Activated T-cell treated with anti-CD3 and anti-CD28 coated beads, Interleukin-2, amount 50 U/mL, for 48 hours (primary cell): Measurements from ENCODE around the gene TIPARP.
"Not testable (repeated sequence)": the region's sequence is repeated elsewhere in the genome, so short reads cannot be mapped to it uniquely, and the experiment has no call there.

Source experiments
- DNase-seq, 2 experiments: peaks; one replicate each; pipeline ENCODE4 v3.0.0-alpha.2; 2020

TIPARP gene

DNA sequence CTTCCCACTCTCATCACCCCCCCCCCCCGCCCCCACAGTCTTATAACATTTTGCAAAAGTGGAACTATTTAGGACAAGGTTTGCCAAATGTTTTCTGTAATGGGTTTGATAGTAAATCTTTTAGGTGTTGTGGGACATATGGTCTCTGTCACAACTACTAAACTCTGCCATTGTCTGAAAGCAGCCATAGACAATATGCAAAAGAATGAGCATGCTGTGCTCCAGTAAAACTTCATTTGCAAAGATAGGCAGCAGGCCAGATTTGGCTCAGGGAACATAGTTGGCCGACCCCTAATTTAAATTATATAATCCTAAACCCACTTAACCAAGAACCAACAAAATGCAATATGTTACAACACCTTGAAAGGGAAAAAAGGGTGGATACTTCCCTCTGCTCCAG is 46.4 kb downstream of the TIPARP start:
- DNase-seq = no peak

DNA sequence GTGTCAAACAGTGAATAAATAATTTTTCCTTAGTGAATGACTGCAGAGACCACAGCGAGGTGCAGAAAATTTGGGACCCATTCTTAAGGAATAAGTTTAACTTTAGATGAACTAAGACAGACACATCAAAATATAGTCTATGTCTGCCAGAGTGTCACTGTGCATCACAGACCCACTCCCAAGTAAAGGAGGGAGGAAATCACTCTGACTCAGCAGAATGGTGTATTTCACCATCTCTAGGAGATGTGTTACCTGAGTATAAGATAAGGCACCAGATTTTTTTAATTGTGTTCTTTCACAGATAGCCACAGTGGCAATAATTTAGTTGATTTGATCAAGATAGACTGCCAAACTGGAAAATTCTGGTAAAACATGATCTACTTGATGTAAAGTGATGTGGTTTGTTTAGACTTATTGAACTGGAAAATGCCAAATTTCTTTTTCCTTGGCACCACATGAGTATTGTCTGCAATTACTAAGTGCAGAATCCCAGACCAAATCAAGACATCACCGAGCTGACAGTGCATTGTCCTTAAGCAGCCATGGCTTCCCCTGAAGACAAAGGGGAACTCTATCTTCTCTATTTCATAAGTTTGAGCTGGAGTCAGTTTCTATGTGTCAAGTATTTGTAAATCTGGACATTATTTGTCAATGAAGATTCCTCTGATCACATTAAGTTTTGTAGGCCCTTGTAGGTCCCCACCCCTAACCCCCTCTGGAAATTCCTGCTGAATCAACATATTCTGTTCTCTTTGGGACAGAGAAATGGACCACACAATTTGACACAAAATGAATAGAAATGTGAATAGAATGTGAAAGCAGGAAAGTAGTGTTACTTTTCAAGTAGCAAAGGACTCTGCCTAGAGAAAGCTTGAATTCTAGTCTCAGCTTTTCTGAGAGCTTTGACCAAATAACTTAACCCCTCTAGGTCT is 47.6 kb downstream of the TIPARP start:
- no peak for DNase-seq

DNA sequence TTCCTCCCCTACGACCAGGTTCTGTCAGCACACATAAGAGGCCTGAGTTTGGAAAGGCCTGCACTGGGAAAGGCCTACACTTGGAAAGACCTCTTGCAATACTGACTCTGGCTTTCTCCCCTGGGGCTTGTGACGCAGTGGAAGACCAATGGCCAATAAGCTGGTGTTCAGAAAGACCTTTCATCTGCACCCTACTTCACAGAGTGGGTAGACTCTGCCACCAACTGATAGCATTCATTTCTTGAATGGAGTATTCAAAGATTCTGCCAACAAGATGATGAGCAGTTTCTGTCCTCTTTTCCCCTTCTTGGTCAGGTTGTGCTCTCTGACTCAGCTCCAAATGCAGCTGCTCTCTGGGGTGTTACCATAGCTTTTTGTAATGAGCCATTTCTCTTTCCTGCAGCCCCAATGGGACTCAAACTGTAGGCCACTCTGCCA is 48.8 kb downstream of the TIPARP start:
- DNase-seq = no peak

DNA sequence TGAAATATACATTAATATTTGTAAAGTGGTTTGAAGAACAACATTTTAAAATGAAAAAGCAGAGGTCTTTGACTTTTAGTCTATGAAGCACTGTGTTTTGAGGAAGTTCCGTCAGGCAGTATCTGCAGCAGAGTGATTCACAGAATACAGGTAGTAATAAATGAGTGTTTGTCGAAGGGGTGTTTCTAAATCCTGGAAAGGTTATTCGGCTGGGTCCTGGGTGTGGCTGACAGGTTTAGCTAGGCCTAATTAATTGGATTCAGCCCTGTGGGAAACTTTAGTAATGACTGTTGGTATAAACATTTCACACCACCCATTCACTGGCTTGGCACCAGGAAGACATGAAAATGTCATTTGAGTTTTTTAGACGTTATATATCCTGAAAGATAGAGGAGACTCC is 51.3 kb downstream of the TIPARP start:
- DNase-seq = no peak

DNA sequence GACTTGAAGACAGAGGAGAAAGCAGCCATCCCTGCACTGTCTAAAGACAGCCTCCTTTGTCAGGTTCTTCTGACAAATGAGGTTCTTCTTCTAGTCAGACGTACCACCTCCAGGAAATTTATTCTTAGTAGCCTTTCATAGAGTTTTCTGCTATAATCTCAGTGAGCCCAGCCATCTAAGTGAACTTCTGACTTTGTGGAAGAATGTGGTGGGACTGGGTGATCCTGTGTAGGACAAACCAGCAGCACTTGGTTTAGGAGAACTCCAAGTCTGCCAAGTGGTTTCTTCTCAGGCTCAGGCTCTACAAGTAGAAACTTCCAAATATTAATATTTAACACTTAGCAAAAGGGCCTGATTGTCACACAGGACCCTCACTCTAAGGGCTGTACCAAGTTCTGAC is 52.1 kb downstream of the TIPARP start:
- no peak for DNase-seq

DNA sequence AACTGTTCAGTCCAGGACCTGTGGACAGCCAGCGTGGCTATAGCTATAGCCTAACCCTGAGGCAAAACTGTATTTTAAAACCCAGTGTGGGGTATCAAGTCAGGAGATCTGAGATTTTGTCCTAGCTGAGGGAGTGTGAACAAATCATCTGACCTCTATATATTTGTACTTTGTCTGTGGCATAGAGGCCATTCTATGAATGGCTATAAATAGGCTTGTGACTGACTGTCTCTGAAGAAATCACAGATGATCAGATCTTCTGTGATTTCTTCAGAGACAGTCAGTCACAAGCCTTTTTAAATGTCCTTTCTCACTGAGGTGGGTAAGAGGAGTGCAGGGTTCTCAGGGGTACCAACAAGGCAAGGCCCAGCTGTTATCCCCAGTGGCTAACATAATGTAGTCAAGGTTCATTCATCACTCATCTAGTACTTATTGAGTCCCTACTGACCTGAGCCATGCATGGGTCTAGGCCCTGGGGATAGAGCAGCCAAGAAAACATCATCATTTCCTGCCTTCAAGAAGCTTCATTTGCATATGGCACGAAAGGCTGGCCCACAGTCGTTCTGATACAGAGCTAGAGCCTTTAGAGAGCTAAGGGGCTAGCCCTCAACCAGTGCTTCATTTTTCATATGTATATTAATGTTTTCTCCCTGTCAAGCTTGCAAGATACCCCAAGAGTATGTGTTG is 53.3 kb downstream of the TIPARP start:
- DNase-seq = no peak

DNA sequence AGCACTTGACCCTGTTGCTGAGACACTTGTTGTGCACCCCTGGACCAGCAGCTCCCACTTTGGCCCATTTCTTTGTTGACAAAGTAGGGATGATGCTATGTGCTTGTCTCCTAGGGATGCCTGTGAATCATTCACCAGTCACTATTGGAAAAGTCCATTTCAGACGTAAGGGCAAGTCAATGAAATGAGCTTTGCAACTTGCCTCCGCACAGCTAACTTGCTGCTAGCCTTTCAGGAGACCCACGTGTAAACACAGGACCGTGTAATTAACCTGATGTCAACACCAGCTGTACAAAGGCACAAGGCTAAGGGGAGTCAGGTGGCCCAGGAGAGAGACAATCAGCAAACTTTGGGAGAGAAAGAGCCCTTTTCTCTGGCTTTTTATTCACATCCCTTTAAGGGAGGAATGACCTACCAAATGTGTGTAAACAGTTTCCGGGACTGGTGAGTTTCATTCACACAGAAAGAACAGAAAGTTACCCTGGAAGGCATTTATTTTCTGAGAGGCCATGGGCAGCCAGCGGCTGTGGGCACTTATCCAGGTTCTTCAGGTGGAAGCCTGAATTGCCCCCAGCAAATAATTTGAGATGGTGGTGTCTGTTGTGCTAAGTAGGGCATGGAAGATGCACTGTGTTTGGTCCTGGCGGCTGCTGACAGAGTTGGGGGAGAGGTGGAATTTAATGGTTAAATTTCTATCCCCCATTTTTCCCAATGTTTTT is 54.0 kb downstream of the TIPARP start:
- no peak for DNase-seq

DNA sequence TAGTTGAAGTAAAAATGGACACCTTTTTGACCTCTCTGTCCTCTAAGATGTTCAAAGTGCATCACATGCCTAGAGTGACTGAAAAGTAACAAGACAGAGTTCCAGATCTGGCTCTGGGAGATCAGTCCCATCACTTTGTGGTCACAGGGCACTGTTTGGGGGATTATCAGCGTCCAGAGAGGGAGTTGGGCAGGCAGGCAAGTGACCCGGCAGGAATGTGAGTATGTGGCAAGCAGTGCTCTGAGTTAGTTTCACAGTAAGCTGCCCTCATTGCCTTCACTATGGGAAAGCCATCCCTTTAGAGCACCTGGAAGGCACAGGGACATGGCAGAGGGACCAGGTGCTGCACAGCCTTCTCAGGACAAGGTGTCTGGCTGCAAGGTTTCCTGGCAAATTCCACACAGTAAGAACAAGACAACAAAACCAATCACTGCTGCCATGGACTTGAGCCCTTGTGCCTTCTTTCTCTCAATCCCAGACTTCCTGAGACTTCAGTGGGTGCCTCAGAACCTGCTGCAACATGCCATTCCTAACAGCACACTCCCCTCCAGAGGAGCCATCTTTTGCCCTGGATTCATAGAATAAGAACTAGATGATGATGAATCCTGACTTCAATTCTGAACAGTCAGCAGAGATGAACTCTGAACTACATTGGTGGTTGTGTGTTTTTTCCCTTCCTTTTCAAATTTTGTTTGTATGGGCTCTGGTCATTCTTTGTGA is 55.2 kb downstream of the TIPARP start:
- no peak for DNase-seq

DNA sequence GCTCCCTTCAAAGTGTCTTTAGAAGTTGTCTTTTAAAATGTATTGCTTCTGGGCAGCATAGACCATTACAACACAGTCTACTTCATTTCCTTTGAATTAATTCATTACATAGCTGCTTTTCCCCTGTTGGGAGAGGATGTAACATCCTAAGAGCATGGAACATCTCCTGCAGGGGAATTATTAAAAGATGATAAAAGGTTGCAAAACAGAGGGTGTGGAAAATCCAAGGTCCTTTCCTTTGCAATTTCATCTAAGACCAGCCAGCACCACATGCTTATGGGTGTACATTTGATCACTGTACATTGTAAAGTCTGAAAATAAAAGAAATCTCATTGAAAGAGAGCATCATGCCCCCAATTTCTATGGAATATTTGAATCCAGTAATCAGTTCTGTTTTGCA is 57.4 kb downstream of the TIPARP start:
- DNase-seq = no peak

DNA sequence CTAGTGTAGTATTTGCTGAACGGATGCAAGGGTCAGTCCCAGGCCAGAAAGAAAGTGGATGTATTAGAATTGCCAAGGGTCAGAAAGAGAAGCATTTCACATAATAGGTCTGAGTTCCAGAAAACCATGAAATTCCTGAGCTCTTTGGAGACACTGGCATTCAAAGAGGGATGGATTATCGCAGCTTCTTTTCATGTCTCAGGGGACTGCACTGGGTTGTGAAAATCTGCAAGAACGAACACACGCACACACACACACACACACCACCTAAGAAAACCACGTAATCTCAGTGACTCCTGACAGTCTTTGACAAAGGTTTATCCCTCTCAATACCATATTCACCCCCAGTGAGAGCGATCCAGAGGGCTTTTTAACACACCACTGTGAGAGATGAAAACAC is 57.9 kb downstream of the TIPARP start:
- no peak for DNase-seq

DNA sequence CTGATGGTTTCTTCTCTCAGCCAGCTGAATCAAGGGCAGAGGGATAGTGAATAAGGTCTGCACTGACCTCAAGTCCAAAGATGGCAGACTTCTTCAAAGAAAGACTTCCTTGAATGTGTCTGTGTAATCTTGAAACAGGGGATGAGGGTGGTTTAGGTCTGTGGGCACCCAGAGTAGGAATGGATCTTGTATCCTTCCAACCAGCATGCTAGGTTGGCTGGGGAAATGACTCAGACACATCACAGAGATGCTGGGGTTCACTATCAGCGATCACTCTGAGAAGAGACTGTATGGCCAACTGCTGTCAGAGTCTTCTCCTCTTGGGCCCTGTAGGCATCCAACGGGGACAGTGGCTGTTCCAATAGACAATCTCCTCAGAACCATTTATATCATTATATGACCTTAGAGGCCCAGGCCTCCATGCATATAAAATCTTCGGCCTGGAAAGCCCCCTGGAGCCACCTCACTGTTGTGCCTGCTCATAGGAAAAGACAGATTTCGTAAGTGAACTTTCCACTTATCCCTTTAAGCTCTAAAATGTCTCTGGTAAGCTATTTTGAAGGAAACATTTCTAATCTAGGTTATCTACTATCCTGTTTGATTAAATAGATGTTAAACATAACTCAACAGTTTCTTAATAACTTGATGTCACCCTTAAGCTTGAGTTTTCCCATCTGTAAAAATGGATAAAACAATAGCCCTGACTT is 58.5 kb downstream of the TIPARP start:
- DNase-seq = no peak

DNA sequence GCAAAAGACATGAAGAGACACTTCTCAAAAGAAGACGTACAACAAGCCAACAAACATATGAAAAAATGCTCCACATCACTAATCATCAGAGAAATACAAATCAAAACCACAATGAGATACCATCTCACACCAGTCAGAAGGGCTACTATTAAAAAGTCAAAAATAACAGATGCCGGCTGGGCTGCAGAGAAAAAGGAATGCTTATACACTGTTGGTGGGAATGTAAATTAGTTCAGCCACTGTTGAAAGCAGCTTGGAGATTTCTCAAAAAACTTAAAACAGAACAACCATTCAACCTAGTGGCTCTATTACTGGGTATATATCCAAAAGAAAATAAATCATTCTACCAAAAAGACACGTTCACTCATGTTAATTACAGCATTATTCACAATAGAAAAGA is 60.3 kb downstream of the TIPARP start:
- DNase-seq = not testable (repeated sequence)

DNA sequence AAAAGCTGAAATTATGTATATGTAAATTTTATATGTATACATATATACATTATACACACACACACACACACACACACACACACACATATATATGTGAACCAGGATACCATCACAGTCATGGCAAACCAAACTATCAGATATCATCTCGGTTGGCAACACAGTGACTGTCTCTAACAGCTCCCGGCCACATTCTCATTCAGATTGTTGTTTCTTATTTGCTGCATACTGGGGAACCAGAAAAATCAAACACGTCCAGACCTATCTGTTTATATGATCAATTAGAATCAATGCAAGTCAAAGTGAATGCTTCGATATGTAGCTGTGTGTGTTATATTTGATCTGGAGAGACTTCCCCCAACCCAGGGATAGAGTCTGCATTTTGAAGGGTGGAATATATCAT is 61.1 kb downstream of the TIPARP start:
- no peak for DNase-seq

DNA sequence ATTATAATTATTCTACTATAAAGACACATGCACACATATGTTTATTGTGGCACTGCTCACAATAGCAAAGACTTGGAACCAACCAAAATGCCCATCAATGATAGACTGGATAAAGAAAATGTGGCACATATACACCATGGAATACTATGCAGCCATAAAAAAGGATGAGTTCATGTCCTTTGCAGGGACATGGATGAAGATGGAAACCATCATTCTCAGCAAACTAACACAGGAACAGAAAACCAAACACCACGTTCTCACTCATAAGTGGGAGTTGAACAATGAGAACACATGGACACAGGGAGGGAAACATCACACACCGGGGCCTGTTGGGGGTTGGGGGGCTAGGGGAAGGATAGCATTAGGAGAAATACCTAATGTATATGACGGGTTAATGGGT is 62.7 kb downstream of the TIPARP start:
- DNase-seq = not testable (repeated sequence)

DNA sequence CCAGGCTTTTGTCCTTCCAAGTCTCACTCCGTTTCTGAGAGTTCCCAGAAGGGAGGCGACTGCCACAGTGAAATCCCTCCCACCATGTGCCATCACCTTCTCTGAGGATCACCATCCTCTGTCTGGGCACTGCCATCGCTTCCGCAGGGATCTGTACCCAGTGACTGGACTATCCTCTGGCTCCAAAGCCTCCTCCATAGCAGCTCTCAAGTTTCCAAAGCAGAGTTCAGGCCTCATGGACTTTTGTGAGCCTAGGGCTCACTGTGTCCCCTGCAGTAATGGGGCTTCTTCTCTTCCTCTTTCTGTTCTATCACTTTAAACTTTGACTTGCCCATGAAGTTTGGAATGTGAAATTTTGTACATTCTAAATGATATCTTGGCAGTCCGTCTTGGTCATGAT is 63.9 kb downstream of the TIPARP start:
- no peak for DNase-seq

DNA sequence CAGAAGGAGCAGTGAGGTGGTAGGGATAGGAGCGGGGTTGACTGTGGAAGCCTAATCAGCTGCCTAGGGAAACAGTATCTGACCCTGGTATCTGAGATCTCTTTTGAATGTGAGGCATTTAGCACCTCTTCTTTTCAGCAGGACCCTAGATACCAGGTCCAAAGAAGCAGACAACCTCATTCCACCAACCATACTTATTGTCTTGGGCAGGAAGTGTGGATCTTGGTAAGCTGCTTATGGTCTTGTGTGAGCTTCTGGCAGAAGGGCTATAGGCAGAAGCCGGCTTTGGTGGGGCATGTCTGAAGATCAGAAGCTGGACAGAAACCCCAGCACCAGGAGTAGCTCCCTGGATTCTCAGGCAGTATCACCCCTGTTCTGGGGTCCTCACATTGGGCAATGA is 65.6 kb downstream of the TIPARP start:
- no peak for DNase-seq

DNA sequence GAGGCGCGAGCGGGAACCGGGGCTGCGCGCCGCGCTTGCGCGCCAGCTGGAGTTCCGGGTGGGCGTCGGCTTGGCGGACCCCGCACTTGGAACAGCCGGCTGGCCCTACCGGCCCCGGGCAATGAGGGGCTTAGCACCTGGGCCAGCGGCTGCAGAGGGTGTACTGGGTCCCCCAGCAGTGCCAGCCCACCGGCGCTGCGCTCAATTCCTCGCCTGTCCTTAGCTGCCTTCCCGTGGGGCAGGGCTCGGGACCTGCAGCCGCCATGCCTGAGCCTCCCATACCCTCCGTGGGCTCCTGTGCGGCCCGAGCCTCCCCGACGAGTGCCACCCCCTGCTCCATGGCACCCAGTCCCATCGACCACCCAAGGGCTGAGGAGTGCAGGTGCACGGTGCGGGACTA is 66.2 kb downstream of the TIPARP start:
- not testable (repeated sequence) for DNase-seq

DNA sequence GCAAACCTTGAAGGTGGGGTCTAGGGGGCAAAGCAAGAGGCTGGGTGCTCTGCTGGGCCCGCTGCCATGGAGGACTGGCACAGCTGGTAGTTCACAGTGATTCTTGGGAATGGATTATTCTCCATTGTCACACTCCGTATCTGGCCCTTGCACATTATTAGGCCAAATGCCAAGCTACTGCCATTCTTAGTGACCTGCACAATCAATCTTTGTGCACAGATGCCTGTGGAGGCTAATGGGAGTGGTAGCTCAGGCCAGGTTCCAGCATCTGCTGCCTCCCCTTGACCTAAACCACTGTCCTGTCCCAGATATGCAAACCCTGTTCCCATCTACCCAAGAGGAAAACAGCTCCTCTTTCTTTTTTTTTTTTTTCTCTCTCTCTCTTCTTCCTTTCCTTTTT is 67.5 kb downstream of the TIPARP start:
- DNase-seq = no peak

DNA sequence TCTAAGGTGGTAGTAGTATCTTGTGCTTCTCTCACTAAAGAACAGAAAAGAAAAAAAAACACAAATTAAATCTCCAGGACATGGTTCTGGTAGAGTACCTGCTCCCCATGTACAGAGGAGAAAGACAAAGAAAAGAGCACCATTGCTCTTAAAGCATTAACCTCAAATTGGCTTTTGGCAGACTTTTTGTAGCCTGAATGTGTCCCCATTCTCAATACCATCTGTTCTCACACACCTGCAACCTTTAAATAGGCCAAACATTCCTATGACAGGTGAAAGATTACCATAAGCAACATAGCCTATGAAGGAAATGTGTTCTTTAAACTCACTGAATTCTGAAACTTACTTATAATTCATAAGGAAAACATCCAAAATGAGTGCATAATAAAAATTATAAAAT is 68.0 kb downstream of the TIPARP start:
- DNase-seq = no peak

DNA sequence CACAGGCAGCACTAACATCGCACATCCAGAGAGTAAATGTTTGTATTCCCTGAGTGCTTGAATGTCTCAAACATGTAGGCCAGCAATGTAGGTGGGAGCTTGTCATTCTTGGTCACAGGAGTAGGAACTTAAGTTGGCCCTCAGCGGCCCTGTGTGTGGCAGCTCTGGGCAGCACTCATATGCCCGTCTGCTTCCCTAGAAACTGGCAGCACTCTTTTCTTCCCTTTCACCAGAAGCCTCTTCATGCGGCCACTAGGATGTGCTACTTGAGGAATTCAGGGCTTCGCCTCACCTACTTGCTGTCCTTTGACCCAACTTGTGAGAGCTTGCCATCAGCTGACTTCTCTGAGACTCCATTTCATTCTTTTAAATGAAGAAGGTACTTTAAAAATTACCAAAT is 69.5 kb downstream of the TIPARP start:
- DNase-seq = no peak

DNA sequence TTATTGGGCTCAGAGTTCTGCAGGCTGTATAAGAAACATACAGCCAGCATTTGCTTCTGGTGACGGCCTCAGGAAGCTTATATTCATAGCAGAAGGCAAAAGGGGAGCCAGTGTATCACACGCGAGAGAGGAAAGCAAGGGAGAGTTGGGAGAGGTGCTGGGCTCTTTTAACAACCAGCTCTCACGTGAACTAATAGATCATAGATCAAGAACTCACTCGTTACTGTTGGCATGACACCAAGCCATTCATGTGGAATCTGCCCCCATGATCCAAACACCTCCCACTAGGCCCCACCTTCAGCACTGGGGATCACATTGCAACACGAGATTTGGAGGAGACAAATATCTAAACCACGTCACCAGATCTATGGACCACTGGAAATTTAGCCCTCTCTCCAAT is 70.2 kb downstream of the TIPARP start:
- DNase-seq = no peak

DNA sequence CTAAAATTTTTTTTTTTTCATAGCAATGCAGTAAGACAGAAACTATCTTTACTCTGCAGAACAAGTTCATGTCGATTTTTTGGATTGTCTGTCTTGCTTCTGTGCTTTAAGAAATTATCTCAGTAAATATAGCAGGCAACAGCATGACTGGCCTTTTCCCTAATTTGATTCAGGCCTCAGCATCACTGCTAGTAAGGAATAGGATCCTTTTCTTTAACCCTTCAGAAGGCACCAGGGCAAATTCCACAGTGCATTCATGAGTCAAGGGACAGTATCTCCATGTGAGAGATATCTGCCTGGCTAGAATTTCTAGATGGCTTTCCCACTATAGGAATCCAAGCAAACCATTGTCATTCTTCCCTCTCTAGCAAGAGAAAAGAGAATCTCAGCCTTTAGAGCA is 71.4 kb downstream of the TIPARP start:
- no peak for DNase-seq
